SK-N-SH (cell line): ENCODE data around the gene WNK1.
A peak's percentile ranks its signal among the peaks of the same experiment; 100 is the strongest.

Experiments
- EP300 ChIP-seq, 2 experiments: IDR thresholded peaks; 2 replicates each; pipeline versions ENCODE4 v1.4.0 to v1.6.1; 2012; ENCODE audit warnings: borderline replicate concordance in 1 of 2, low read depth in 1 of 2, low read length in 1 of 2
- EZH2phosphoT487 ChIP-seq: fragments of 200-600 bp; sonication (generic); IDR thresholded peaks from 2 replicates; pipeline ENCODE4 v1.6.1; 2017; ENCODE audit warnings: low read depth, mixed run types, mild to moderate bottlenecking, antibody characterized with exemption, moderate library complexity, borderline replicate concordance
- GABPA ChIP-seq: IDR thresholded peaks from 2 replicates; pipeline ENCODE4 v1.4.0; 2012; ENCODE audit warnings: low read depth, mild to moderate bottlenecking
- MAX ChIP-seq: IDR thresholded peaks from 2 replicates; pipeline ENCODE4 v1.4.0; 2012; ENCODE audit warnings: low read depth
- MXI1 ChIP-seq: IDR thresholded peaks from 2 replicates; pipeline ENCODE4 v1.6.1; 2012; ENCODE audit warnings: mild to moderate bottlenecking, low read depth, low read length, improper control_type of control experiment
- NFIC ChIP-seq: IDR thresholded peaks from 2 replicates; pipeline ENCODE4 v1.4.0; 2012; ENCODE audit warnings: borderline replicate concordance
- POLR2AphosphoS5 ChIP-seq: IDR thresholded peaks from 2 replicates; pipeline ENCODE4 v1.6.1; 2012; ENCODE audit warnings: low read depth, low read length
- SIN3A ChIP-seq: IDR thresholded peaks from 2 replicates; pipeline ENCODE4 v1.6.1; 2012; ENCODE audit warnings: low read depth, mild to moderate bottlenecking, low read length, moderate library complexity, borderline replicate concordance
- TCF12 ChIP-seq: IDR thresholded peaks from 2 replicates; pipeline ENCODE4 v1.4.0; 2012
- USF2 ChIP-seq: fragments of 150-350 bp; IDR thresholded peaks from 2 replicates; pipeline ENCODE4 v1.6.1; 2017; ENCODE audit warnings: antibody characterized with exemption, low read length, low read depth, borderline replicate concordance
- ZBTB33 ChIP-seq: IDR thresholded peaks from 2 replicates; pipeline ENCODE4 v1.4.0; 2012; ENCODE audit warnings: low read depth, borderline replicate concordance
- TF ChIP-seq, protein P1 (sequence below): fragments of 200-600 bp; sonication (generic); IDR thresholded peaks from 2 replicates; pipeline ENCODE4 v1.6.1; 2017; ENCODE audit warnings: antibody characterized with exemption, mild to moderate bottlenecking, moderate library complexity
- TF ChIP-seq, protein P2 (sequence below): fragments of 150-350 bp; IDR thresholded peaks from 2 replicates; pipeline ENCODE4 v1.6.1; 2016; ENCODE audit warnings: mild to moderate bottlenecking, low read depth, low read length

DNA sequence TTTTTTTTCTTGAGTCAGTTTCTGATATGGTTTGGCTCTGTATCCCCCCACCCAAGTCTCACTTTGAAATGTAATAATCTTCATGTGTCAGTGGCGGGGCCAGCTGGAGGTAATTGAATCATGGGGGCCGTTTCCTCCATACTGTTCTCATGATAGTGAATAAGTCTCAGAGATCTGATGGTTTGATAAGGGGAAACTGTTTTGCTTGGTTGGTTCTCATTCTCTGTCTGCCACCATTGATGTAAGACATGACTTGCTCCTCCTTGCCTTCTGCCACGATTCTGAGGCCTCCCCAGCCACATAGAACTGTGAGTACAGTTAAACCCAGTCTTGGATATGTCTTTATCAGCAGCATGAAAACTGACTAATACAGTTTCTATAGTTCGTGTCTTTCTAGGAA is 42.9 kb downstream of the WNK1 start:
- no peak for TF ChIP-seq SIN3A
- no peak for TF ChIP-seq GABPA
- no peak for TF ChIP-seq MAX
- TF ChIP-seq, protein P1, sequence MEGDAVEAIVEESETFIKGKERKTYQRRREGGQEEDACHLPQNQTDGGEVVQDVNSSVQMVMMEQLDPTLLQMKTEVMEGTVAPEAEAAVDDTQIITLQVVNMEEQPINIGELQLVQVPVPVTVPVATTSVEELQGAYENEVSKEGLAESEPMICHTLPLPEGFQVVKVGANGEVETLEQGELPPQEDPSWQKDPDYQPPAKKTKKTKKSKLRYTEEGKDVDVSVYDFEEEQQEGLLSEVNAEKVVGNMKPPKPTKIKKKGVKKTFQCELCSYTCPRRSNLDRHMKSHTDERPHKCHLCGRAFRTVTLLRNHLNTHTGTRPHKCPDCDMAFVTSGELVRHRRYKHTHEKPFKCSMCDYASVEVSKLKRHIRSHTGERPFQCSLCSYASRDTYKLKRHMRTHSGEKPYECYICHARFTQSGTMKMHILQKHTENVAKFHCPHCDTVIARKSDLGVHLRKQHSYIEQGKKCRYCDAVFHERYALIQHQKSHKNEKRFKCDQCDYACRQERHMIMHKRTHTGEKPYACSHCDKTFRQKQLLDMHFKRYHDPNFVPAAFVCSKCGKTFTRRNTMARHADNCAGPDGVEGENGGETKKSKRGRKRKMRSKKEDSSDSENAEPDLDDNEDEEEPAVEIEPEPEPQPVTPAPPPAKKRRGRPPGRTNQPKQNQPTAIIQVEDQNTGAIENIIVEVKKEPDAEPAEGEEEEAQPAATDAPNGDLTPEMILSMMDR, result no peak
- TF ChIP-seq EP300 (IDR thresholded peaks at IDR 0.05; ENCODE audit: borderline replicate concordance in 1 of 2, low read depth in 1 of 2, low read length in 1 of 2), result no peak
- no peak for TF ChIP-seq ZBTB33
- TF ChIP-seq USF2, result no peak
- no peak for TF ChIP-seq EZH2phosphoT487
- no peak for TF ChIP-seq POLR2AphosphoS5
- TF ChIP-seq MXI1, result no peak
- TF ChIP-seq TCF12, result peak; percentile 41; the same call in 1 of the 2 replicates
- TF ChIP-seq, protein P2, sequence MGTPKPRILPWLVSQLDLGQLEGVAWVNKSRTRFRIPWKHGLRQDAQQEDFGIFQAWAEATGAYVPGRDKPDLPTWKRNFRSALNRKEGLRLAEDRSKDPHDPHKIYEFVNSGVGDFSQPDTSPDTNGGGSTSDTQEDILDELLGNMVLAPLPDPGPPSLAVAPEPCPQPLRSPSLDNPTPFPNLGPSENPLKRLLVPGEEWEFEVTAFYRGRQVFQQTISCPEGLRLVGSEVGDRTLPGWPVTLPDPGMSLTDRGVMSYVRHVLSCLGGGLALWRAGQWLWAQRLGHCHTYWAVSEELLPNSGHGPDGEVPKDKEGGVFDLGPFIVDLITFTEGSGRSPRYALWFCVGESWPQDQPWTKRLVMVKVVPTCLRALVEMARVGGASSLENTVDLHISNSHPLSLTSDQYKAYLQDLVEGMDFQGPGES, result no peak
- no peak for TF ChIP-seq NFIC
